Measurements from ENCODE around the gene TMEM271.

Gene TMEM271

GRCh38 chr4:621296-622070, 45.4 kb upstream of the TMEM271 start:
- Histone ChIP-seq H3K9ac (ENCODE audit: low read length) (no peak overlapping the region), H3K9me3 (ENCODE audit: insufficient read depth, low read length) (no peaks in the 10 kb centered on the region), H3K79me2 (ENCODE audit: low read length) (no peaks in the 10 kb centered on the region), H3K27ac (ENCODE audit: low read length) (no peak overlapping the region), H3K36me3 (replicated peaks; ENCODE audit: low read depth, low read length) (no peaks in the 10 kb centered on the region), H3K4me2 (ENCODE audit: low read length) (no peak overlapping the region), H2AFZ (ENCODE audit: low read depth, low read length) (no peak overlapping the region), H3K4me3 (ENCODE audit: low read length) (no peak overlapping the region), H4K20me1 (ENCODE audit: insufficient read depth, low read length) (no peaks in the 10 kb centered on the region), H3K4me1 (ENCODE audit: low read length) (no peaks in the 10 kb centered on the region), H3K27me3 (ENCODE audit: low read depth, low read length) (no peaks in the 10 kb centered on the region)
- TF ChIP-seq EZH2phosphoT487 (IDR thresholded peaks at IDR 0.05; ENCODE audit: low read depth) = no peak
- no peak for TF ChIP-seq CTCF (IDR thresholded peaks at IDR 0.05; ENCODE audit: low read depth, low read length)

DNA sequence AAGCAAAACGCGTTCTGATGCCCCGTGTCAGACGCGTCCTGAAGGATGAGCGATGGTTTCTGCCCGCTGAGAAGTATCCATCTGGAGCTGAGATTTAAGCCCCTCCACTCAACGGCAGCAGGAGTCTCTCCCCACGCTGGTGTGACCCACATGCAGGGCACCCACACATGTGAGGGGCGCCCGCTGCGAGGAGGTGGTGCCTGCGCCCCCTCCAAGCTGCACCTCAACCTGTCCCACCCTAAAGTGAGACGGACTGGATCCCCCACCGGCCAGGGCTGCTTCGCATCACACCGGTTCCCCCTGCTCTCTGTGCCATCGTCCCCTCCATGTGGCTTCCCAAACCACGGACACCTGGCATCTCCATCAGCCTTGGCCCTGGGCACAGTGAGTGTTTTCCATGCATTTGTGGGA, 44.8 kb upstream of the TMEM271 start:
- TF ChIP-seq EZH2phosphoT487 (IDR thresholded peaks at IDR 0.05; ENCODE audit: low read depth) = no peak
- no peak for TF ChIP-seq CTCF (IDR thresholded peaks at IDR 0.05; ENCODE audit: low read depth, low read length)
- Histone ChIP-seq H3K27me3 (ENCODE audit: low read depth, low read length) (no peaks in the 10 kb centered on the region), H3K4me2 (ENCODE audit: low read length) (no peak overlapping the region), H4K20me1 (ENCODE audit: insufficient read depth, low read length) (no peaks in the 10 kb centered on the region), H3K9ac (ENCODE audit: low read length) (no peak overlapping the region), H3K4me3 (ENCODE audit: low read length) (no peak overlapping the region), H3K36me3 (replicated peaks; ENCODE audit: low read depth, low read length) (no peaks in the 10 kb centered on the region), H3K27ac (ENCODE audit: low read length) (no peak overlapping the region), H3K9me3 (ENCODE audit: insufficient read depth, low read length) (no peaks in the 10 kb centered on the region), H2AFZ (ENCODE audit: low read depth, low read length) (no peak overlapping the region), H3K4me1 (ENCODE audit: low read length) (no peaks in the 10 kb centered on the region), H3K79me2 (ENCODE audit: low read length) (no peaks in the 10 kb centered on the region)

DNA sequence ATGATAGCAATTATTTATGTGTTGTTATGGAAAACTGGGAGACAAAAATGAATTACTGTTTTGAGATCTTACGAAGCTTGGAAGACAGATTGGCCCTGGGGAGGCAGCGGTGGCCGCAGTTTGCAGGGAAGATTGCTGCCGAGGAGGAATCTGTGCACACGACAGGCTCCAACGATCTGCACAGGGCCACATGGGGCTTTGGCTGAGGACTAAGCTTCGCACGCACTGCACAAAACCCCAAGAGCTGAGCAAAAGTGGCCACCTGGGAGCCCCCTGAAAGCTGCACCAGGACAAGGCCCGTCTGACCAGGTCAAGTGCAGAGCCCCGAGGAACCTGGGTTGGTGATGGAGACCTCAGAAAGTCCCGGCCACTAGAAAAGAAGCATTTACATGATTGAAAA, 44.1 kb upstream of the TMEM271 start:
- Histone ChIP-seq H4K20me1 (ENCODE audit: insufficient read depth, low read length) (no peaks in the 10 kb centered on the region), H3K4me3 (ENCODE audit: low read length) (no peak overlapping the region), H3K9me3 (ENCODE audit: insufficient read depth, low read length) (no peaks in the 10 kb centered on the region), H3K4me1 (ENCODE audit: low read length) (no peaks in the 10 kb centered on the region), H3K9ac (ENCODE audit: low read length) (no peak overlapping the region), H3K79me2 (ENCODE audit: low read length) (no peaks in the 10 kb centered on the region), H3K4me2 (ENCODE audit: low read length) (no peak overlapping the region), H3K36me3 (replicated peaks; ENCODE audit: low read depth, low read length) (no peaks in the 10 kb centered on the region), H3K27ac (ENCODE audit: low read length) (no peak overlapping the region), H3K27me3 (ENCODE audit: low read depth, low read length) (no peaks in the 10 kb centered on the region), H2AFZ (ENCODE audit: low read depth, low read length) (no peak overlapping the region)
- TF ChIP-seq CTCF (IDR thresholded peaks at IDR 0.05; ENCODE audit: low read depth, low read length) (no peak), EZH2phosphoT487 (IDR thresholded peaks at IDR 0.05; ENCODE audit: low read depth) (no peak)

DNA sequence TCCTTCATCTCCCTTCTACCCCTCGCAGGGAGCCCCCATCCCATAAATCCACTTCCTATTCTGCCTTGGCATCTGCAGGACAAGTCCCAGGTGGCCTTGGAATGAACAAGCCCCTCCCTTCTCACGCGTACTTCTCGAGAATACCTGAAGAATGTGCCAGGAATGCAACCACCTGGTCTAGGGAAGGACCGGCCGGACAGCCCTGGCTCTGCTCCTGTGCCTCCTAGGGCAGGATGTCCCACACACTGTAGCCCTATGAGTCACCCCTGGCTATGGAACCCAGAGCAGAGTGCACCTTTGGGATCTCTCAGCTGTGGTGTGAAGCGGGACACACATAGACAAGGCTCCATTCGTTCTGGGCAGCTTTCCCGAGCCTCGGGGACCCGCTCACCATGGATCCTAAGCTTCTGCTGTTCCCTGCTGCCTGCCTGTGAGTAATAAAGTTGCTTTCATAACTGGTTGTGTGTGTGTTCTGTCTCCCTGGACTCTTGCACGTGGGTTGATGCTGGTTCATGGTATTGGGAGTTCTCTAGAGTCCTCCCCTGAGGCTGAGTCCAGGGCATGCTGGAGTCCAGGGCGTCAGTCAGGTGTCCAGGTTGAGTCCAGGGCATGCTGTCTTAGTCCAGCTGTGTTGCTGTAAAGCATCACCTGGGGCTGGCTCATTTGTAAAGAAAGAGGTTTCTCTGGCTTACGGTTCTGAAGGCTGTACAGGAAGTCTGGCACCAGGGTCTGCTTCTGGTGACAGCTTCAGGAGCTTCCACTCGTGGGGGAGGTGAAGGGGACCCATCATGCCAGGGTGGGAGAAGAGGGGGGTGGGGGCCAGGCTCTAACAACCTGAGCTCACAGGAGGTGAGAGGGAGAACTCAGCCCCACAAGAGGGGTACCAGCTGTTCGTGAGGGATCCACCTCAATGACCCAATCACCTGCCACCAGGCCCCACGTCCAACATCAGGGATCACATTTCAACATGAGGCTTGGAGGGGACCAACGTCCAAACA, 41.8 kb upstream of the TMEM271 start:
- Histone ChIP-seq H3K36me3 (replicated peaks; ENCODE audit: low read depth, low read length) (no peaks in the 10 kb centered on the region), H3K27me3 (ENCODE audit: low read depth, low read length) (no peaks in the 10 kb centered on the region), H3K4me2 (ENCODE audit: low read length) (no peak overlapping the region), H4K20me1 (ENCODE audit: insufficient read depth, low read length) (no peaks in the 10 kb centered on the region), H3K9ac (ENCODE audit: low read length) (no peak overlapping the region), H3K9me3 (ENCODE audit: insufficient read depth, low read length) (no peaks in the 10 kb centered on the region), H3K4me1 (ENCODE audit: low read length) (no peaks in the 10 kb centered on the region), H3K27ac (ENCODE audit: low read length) (no peak overlapping the region), H2AFZ (ENCODE audit: low read depth, low read length) (no peak overlapping the region), H3K4me3 (ENCODE audit: low read length) (no peak overlapping the region), H3K79me2 (ENCODE audit: low read length) (no peaks in the 10 kb centered on the region)
- TF ChIP-seq EZH2phosphoT487 (IDR thresholded peaks at IDR 0.05; ENCODE audit: low read depth) = no peak
- TF ChIP-seq CTCF (IDR thresholded peaks at IDR 0.05; ENCODE audit: low read depth, low read length) = no peak

All from OCI-LY3 (cell line).